HepG2 (cell line): Measurements from ENCODE around the gene THRB.

Source experiments
- CREM ChIP-seq, 2 experiments: sonication (generic) in 1 of 2; formaldehyde crosslinking in 1 of 2; IDR thresholded peaks; 2 replicates each; pipeline versions ENCODE4 v1.4.0 to v1.6.1; 2016 to 2020; ENCODE audit warnings: antibody characterized with exemption in 1 of 2, mild to moderate bottlenecking in 1 of 2, missing genetic modification reagents in 1 of 2
- SP1 ChIP-seq, 2 experiments: fragments of 450-650 bp in 1 of 2; sonication (generic) in 1 of 2; formaldehyde crosslinking in 1 of 2; IDR thresholded peaks; 2 replicates each; pipeline versions ENCODE4 v1.4.0 to v1.6.1; 2016 to 2020; ENCODE audit warnings: missing genetic modification reagents in 1 of 2
- ZBTB7A ChIP-seq: sonication (generic); formaldehyde crosslinking; IDR thresholded peaks from 2 replicates; pipeline ENCODE4 v1.8.0; 2022; ENCODE audit warnings: mild to moderate bottlenecking, missing genetic modification reagents
- ZNF160 ChIP-seq: sonication (generic); formaldehyde crosslinking; IDR thresholded peaks from 2 replicates; pipeline ENCODE4 v1.8.0; 2022; ENCODE audit warnings: mild to moderate bottlenecking, inconsistent platforms, missing genetic modification reagents
- ZNF891 ChIP-seq: sonication (generic); formaldehyde crosslinking; IDR thresholded peaks from 2 replicates; pipeline ENCODE4 v1.5.0; 2020; ENCODE audit warnings: mild to moderate bottlenecking, missing genetic modification reagents
- TF ChIP-seq, protein P1 (sequence below): sonication (generic); formaldehyde crosslinking; IDR thresholded peaks from 2 replicates; pipeline ENCODE4 v1.5.0; 2020; ENCODE audit warnings: mild to moderate bottlenecking, missing genetic modification reagents, moderate library complexity

DNA sequence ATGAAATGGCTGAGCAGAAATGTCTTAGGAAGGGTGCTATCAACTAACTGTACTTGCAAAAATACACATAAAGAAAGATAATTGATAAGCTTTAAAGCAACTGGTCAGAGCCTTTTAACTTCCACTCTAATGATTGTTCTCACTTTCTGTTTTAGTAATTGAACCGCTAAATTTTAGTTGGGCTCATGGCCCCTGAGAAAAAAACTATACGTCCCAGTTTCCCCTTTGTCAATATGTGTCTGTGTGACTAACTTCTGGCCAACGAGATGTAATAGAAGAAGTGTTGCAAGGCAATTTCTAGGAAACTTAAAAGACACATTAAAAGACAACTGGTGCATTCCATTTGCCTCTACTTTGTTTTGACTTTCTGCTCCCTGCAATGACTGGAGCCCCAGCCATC lies 325.7 kb downstream of the THRB start:
- TF ChIP-seq ZNF160 (CRISPR knock-in tag): no peak
- TF ChIP-seq CREM (IDR thresholded peaks at IDR 0.05): no peak
- no peak for TF ChIP-seq CREM (CRISPR knock-in tag; IDR thresholded peaks at IDR 0.05)
- TF ChIP-seq, protein P1, sequence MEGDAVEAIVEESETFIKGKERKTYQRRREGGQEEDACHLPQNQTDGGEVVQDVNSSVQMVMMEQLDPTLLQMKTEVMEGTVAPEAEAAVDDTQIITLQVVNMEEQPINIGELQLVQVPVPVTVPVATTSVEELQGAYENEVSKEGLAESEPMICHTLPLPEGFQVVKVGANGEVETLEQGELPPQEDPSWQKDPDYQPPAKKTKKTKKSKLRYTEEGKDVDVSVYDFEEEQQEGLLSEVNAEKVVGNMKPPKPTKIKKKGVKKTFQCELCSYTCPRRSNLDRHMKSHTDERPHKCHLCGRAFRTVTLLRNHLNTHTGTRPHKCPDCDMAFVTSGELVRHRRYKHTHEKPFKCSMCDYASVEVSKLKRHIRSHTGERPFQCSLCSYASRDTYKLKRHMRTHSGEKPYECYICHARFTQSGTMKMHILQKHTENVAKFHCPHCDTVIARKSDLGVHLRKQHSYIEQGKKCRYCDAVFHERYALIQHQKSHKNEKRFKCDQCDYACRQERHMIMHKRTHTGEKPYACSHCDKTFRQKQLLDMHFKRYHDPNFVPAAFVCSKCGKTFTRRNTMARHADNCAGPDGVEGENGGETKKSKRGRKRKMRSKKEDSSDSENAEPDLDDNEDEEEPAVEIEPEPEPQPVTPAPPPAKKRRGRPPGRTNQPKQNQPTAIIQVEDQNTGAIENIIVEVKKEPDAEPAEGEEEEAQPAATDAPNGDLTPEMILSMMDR (CRISPR knock-in tag): no peak
- no peak for TF ChIP-seq ZNF891 (CRISPR knock-in tag)
- TF ChIP-seq SP1 (IDR thresholded peaks at IDR 0.05): no peak
- no peak for TF ChIP-seq SP1 (CRISPR knock-in tag; IDR thresholded peaks at IDR 0.05)
- no peak for TF ChIP-seq ZBTB7A (CRISPR knock-in tag)
